CD4-positive, alpha-beta T cell treated with Interleukin-15 for 4 hours (primary cell): ENCODE measurements around the gene CREM.

Experiments
- DNase-seq: peaks from one replicate; pipeline ENCODE4 v3.0.0-alpha.2; 2020; ENCODE audit warnings: low spot score

Gene CREM

GRCh38 chr10:35136263-35136815, 9.7 kb downstream of the CREM start:
- no peak for DNase-seq

GRCh38 chr10:35140126-35140525, 13.5 kb downstream of the CREM start:
- DNase-seq = no peak

- DNase-seq = no peak
These were observed 14.1 kb downstream of the CREM start for GRCh38 chr10:35140727-35141126.

GRCh38 chr10:35150308-35150707, 23.7 kb downstream of the CREM start:
- DNase-seq = no peak

- no peak for DNase-seq
These were observed 26.3 kb downstream of the CREM start for GRCh38 chr10:35152992-35153391.

GRCh38 chr10:35153716-35154115, 27.1 kb downstream of the CREM start:
- DNase-seq = no peak

GRCh38 chr10:35160743-35161142, 34.1 kb downstream of the CREM start:
- no peak for DNase-seq

- no peak for DNase-seq
These were observed 35.3 kb downstream of the CREM start for GRCh38 chr10:35161906-35162305.

GRCh38 chr10:35165136-35165535, 38.5 kb downstream of the CREM start:
- no peak for DNase-seq

GRCh38 chr10:35165811-35166210, 39.2 kb downstream of the CREM start:
- no peak for DNase-seq

GRCh38 chr10:35166607-35167006, 40.0 kb downstream of the CREM start:
- no peak for DNase-seq

- no peak for DNase-seq
These were observed 40.7 kb downstream of the CREM start for GRCh38 chr10:35167342-35167741.

- no peak for DNase-seq
These were observed 45.5 kb downstream of the CREM start for GRCh38 chr10:35172146-35172545.

GRCh38 chr10:35172574-35172973, 45.9 kb downstream of the CREM start:
- DNase-seq = no peak

GRCh38 chr10:35178331-35178730, 51.7 kb downstream of the CREM start:
- no peak for DNase-seq

- no peak for DNase-seq
These were observed 56.2 kb downstream of the CREM start for GRCh38 chr10:35182631-35183510.

GRCh38 chr10:35184527-35185171, 58.0 kb downstream of the CREM start:
- no peak for DNase-seq

GRCh38 chr10:35185260-35186034, 58.8 kb downstream of the CREM start:
- DNase-seq = no peak

GRCh38 chr10:35188954-35189353, 62.3 kb downstream of the CREM start:
- DNase-seq = no peak

- DNase-seq = no peak
These were observed 64.9 kb downstream of the CREM start for GRCh38 chr10:35191523-35191922.

GRCh38 chr10:35192645-35193249, 66.1 kb downstream of the CREM start:
- no peak for DNase-seq

GRCh38 chr10:35194471-35194870, 67.8 kb downstream of the CREM start:
- no peak for DNase-seq
